Glutamatergic neuron (in vitro differentiated cells): ENCODE data around the gene CNTNAP2. TPM values are rescaled to one million over a fixed set of nuclear protein-coding genes. Genes with fewer than 3 reads are reported as not detected.

ENCODE experiments used
- DNase-seq: peaks from one replicate; pipeline ENCODE4 v3.0.0; 2022
- H3K27ac Mint-ChIP-seq: one replicate; pipeline ENCODE4 v1.8.0; 2020; ENCODE audit warnings: mild to moderate bottlenecking, mixed read lengths, inconsistent platforms; ENCODE audit not compliant: unreplicated experiment
- H3K27me3 Mint-ChIP-seq: one replicate; pipeline ENCODE4 v1.8.0; 2020; ENCODE audit warnings: mild to moderate bottlenecking, moderate library complexity, mixed read lengths, inconsistent platforms; ENCODE audit not compliant: unreplicated experiment
- H3K36me3 Mint-ChIP-seq: one replicate; pipeline ENCODE4 v1.8.0; 2020; ENCODE audit warnings: mild to moderate bottlenecking, mixed read lengths, inconsistent platforms; ENCODE audit not compliant: unreplicated experiment
- H3K4me1 Mint-ChIP-seq: one replicate; pipeline ENCODE4 v1.8.0; 2020; ENCODE audit warnings: mild to moderate bottlenecking, low read depth, mixed read lengths, inconsistent platforms; ENCODE audit not compliant: unreplicated experiment
- H3K4me3 Mint-ChIP-seq: one replicate; pipeline ENCODE4 v1.8.0; 2020; ENCODE audit warnings: mild to moderate bottlenecking, mixed read lengths, inconsistent platforms; ENCODE audit not compliant: unreplicated experiment
- H3K9me3 Mint-ChIP-seq: one replicate; pipeline ENCODE4 v1.8.0; 2020; ENCODE audit warnings: mild to moderate bottlenecking, moderate library complexity, mixed read lengths, inconsistent platforms; ENCODE audit not compliant: unreplicated experiment
- total RNA-seq: library from RNA; stranded (reverse); fragmentation: NEBNext Ultra II Directional; extraction: Animal tissue kit (Norgen Biotek cat#: 25700); gene quantifications from one replicate; pipeline ENCODE4 v1.2.1, GENCODE V29; 2021; ENCODE audit not compliant: unreplicated experiment
- TF ChIP-seq, protein P1 (sequence below): fragments of 200-600 bp; sonication (generic); IDR thresholded peaks from one replicate; pipeline ENCODE4 v1.5.0; 2021; ENCODE audit not compliant: partially characterized antibody, unreplicated experiment

The CNTNAP2 gene
- total RNA-seq, 1 donor from 2014 or later = 25.8 TPM

DNA sequence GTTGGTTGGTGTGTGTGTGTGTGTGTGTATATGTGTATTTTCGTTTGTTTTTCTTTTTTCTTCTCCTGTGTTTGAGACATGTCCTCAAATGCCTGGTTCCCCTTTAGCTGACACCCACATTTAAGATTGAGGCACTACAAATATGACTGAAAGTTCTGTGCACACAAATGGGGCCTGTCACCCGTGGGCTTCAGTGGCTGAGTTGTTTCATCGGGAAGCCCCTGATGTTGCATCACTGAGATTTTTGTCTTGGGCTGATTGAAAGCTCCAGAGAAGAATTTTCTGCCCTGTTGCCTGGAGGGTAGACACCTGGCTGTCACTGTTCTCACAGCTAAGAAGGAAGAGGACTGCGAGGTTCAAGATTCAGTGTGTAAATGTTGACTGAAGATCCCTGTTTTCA, 2190.2 kb downstream of the CNTNAP2 start:
- no peak overlapping the region for H3K4me3 Mint-ChIP-seq
- H3K4me1 Mint-ChIP-seq = no peaks in the 10 kb centered on the region
- H3K36me3 Mint-ChIP-seq = no peaks in the 10 kb centered on the region
- H3K27me3 Mint-ChIP-seq = no peaks in the 10 kb centered on the region
- TF ChIP-seq, protein P1, sequence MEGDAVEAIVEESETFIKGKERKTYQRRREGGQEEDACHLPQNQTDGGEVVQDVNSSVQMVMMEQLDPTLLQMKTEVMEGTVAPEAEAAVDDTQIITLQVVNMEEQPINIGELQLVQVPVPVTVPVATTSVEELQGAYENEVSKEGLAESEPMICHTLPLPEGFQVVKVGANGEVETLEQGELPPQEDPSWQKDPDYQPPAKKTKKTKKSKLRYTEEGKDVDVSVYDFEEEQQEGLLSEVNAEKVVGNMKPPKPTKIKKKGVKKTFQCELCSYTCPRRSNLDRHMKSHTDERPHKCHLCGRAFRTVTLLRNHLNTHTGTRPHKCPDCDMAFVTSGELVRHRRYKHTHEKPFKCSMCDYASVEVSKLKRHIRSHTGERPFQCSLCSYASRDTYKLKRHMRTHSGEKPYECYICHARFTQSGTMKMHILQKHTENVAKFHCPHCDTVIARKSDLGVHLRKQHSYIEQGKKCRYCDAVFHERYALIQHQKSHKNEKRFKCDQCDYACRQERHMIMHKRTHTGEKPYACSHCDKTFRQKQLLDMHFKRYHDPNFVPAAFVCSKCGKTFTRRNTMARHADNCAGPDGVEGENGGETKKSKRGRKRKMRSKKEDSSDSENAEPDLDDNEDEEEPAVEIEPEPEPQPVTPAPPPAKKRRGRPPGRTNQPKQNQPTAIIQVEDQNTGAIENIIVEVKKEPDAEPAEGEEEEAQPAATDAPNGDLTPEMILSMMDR = no peak
- no peak for DNase-seq
- peaks cover 5% of the 10 kb centered on the region for H3K9me3 Mint-ChIP-seq
- H3K27ac Mint-ChIP-seq = no peak overlapping the region

DNA sequence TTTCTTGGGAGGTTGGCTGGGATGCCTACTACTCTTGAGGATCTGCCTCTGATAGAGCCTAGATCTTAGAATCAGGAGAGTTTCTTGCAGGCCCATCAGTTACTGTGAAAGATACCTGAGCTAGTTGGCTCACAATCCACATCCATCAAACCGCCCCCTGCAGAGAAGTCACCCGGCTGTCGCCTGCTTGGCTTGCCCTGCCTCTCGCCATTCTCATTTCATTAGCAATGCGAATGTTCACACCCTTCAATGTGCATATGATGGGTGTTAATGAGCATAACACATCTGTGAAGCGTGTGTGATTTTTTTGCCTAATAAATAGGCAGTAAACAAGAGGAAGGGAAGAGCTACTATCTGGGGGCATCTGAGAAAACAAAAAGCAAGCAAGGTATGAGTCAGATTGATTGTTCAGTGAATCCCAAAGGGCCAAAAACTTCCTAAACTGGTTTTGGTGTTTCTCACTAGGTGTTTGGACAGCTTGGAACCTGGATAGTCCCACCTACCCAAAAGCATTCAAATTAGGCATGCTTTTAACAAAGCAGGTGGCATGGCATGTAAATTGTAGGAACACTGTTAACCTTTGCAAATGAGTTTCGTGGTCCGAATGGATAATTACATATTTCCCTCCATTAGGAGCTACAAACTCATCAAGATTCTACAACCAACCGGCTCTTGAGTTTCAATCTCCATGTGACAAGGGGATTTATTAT, 2201.7 kb downstream of the CNTNAP2 start:
- Mint-ChIP-seq H3K4me3 (no peak overlapping the region), H3K27ac (no peak overlapping the region), H3K4me1 (no peaks in the 10 kb centered on the region), H3K27me3 (peaks cover 2% of the 10 kb centered on the region), H3K9me3 (no peaks in the 10 kb centered on the region), H3K36me3 (no peaks in the 10 kb centered on the region)
- TF ChIP-seq, protein P1 = no peak
- DNase-seq = no peak

DNA sequence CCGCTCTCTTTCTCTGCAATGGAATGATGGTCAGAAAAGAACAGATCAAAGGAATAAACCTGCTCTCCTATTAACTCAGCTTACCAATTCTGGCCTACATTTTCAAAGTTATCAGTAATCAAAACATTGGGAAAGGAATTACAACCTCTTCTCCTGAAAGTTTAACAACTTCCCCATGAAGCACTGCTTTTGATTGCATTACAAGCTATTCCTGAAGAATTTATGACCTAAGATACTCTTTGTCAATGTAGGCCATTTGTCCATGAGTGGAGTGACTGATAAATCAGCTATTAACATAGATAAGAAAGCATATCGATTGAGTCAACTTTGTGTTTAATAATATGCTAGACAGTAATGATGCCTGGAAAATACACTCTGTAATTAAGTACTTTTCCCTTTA, 2202.2 kb downstream of the CNTNAP2 start:
- Mint-ChIP-seq H3K36me3 (no peaks in the 10 kb centered on the region), H3K4me3 (no peak overlapping the region), H3K9me3 (peaks cover 4% of the 10 kb centered on the region), H3K4me1 (no peaks in the 10 kb centered on the region), H3K27me3 (peaks cover under 1% of the 10 kb centered on the region), H3K27ac (no peak overlapping the region)
- no peak for DNase-seq
- TF ChIP-seq, protein P1 = no peak

DNA sequence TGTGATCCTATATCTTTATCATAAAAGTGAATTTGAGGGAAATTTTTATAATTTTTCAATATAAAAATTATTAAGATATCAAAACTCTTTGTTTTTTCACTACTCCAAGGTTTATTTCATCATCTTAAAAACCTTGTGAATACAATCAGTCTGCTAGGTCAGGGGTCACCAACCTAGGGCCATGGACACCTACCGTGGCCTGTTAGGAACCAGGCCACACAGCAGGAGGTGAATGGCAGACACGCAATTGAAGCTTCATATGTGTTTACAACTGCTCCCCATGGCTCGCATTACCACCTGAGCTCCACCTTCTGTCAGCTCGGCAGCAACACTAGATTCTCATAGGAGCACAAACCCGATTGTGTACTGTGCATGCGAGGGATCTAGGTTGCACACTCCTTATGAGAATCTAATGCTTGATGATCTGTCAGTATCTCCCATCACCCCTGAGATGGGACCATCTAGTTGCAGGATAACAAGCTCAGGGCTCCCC, 2202.8 kb downstream of the CNTNAP2 start:
- peaks cover 4% of the 10 kb centered on the region for H3K9me3 Mint-ChIP-seq
- H3K36me3 Mint-ChIP-seq = no peaks in the 10 kb centered on the region
- TF ChIP-seq, protein P1 = no peak
- H3K4me1 Mint-ChIP-seq = no peaks in the 10 kb centered on the region
- no peaks in the 10 kb centered on the region for H3K27me3 Mint-ChIP-seq
- no peak for DNase-seq
- no peak overlapping the region for H3K4me3 Mint-ChIP-seq
- no peak overlapping the region for H3K27ac Mint-ChIP-seq

DNA sequence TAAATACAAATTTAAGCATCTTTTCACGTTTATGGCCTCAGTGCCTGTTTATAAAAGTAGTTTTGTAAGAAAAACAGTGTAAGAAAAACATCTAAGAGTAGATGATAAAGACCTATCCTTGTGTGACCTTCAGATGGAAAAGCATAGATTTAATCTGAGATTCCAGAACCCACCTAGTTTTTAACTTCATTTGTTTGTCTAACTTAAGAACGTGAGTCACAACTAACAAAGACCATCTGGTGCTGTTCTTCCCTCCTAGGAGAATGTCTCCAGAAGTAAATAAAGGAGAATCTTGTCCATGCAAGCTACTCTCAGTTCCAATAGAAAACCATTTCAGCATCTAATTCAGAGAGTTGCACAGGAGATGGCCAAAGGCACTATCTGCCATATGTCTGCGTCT, 2208.6 kb downstream of the CNTNAP2 start:
- TF ChIP-seq, protein P1 = no peak
- Mint-ChIP-seq H3K27me3 (peaks cover 5% of the 10 kb centered on the region), H3K27ac (no peak overlapping the region), H3K9me3 (peaks cover 10% of the 10 kb centered on the region), H3K36me3 (peaks cover 6% of the 10 kb centered on the region), H3K4me3 (no peak overlapping the region), H3K4me1 (no peaks in the 10 kb centered on the region)
- DNase-seq = no peak
